ENCODE measurements around the gene SLC22A3. TPM values are rescaled to one million over a fixed set of nuclear protein-coding genes. Genes with fewer than 3 reads are reported as not detected.
A peak's percentile ranks its signal among the peaks of the same experiment; 100 is the strongest.

The SLC22A3 gene
- total and polyA plus RNA-seq, 2 of the 13 experiments (the other 11 are each of a cell fraction or from before 2014, with no cell fraction given), result 12.0 to 31.5 TPM

DNA sequence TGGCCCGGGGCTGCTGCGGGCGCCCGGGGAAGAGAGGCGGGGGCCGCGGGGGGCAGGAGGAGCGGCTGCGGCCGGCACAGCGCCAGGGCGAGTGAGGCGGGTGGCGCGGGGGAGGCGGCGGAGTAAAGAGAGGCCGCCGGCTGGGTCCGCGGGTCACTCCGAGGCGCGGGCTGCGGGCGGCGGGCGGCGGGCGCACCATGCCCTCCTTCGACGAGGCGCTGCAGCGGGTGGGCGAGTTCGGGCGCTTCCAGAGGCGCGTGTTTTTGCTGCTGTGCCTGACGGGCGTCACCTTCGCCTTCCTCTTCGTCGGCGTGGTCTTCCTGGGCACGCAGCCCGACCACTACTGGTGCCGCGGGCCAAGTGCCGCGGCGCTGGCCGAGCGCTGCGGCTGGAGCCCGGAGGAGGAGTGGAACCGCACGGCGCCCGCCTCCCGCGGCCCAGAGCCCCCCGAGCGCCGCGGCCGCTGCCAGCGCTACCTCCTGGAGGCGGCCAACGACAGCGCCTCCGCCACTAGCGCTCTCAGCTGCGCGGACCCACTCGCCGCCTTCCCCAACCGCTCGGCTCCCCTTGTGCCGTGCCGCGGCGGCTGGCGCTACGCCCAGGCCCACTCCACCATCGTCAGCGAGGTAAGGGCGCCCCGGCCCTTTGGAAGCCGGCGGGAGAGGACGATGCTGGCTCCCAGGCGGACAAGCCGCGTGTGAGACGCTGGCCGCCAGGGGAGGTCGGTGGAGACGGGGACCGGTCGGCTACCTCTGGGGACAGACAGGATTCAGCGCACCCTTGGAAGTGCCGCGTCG is at the start of gene SLC22A3 (continued):
- TF ChIP-seq GPN1 (CRISPR knock-in tag; IDR thresholded peaks at IDR 0.05; ENCODE audit: borderline replicate concordance) (no peak), MED1 (CRISPR knock-in tag; IDR thresholded peaks at IDR 0.05) (no peak), STAG1 (CRISPR knock-in tag; IDR thresholded peaks at IDR 0.05) (0 out of 2 replicates have a peak, but pooled peaks have one; percentile 15), ZNF382 (CRISPR knock-in tag; IDR thresholded peaks at IDR 0.05; ENCODE audit: borderline replicate concordance) (no peak), UBTF (CRISPR knock-in tag; IDR thresholded peaks at IDR 0.05) (peak; percentile 96), TBP (CRISPR knock-in tag; IDR thresholded peaks at IDR 0.05) (no peak), ZNF383 (CRISPR knock-in tag; IDR thresholded peaks at IDR 0.05; ENCODE audit: borderline replicate concordance) (no peak), YEATS4 (CRISPR knock-in tag; IDR thresholded peaks at IDR 0.05; ENCODE audit: borderline replicate concordance) (peak; percentile 80; the same call in 1 of the 2 replicates), ZSCAN30 (CRISPR knock-in tag; IDR thresholded peaks at IDR 0.05) (no peak), ATRX (CRISPR knock-in tag; IDR thresholded peaks at IDR 0.05; ENCODE audit: borderline replicate concordance) (no peak), DR1 (CRISPR knock-in tag; IDR thresholded peaks at IDR 0.05) (no peak), PHF20 (CRISPR knock-in tag; IDR thresholded peaks at IDR 0.05) (peak; percentile 69), HIVEP1 (CRISPR knock-in tag; IDR thresholded peaks at IDR 0.05) (no peak), NBN (conservative IDR thresholded peaks at IDR 0.05) (no peak), ZMAT5 (CRISPR knock-in tag; IDR thresholded peaks at IDR 0.05; ENCODE audit: borderline replicate concordance, low read depth) (no peak), MLLT10 (CRISPR knock-in tag; IDR thresholded peaks at IDR 0.05) (no peak), CENPT (CRISPR knock-in tag; IDR thresholded peaks at IDR 0.05; ENCODE audit: low read depth) (no peak), FOXA1 (IDR thresholded peaks at IDR 0.05) (no peak), FOXA1 (CRISPR knock-in tag; IDR thresholded peaks at IDR 0.05) (no peak), RORA (CRISPR knock-in tag; IDR thresholded peaks at IDR 0.05) (no peak)
- TF ChIP-seq, protein P1, sequence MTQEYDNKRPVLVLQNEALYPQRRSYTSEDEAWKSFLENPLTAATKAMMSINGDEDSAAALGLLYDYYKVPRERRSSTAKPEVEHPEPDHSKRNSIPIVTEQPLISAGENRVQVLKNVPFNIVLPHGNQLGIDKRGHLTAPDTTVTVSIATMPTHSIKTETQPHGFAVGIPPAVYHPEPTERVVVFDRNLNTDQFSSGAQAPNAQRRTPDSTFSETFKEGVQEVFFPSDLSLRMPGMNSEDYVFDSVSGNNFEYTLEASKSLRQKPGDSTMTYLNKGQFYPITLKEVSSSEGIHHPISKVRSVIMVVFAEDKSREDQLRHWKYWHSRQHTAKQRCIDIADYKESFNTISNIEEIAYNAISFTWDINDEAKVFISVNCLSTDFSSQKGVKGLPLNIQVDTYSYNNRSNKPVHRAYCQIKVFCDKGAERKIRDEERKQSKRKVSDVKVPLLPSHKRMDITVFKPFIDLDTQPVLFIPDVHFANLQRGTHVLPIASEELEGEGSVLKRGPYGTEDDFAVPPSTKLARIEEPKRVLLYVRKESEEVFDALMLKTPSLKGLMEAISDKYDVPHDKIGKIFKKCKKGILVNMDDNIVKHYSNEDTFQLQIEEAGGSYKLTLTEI (CRISPR knock-in tag; conservative IDR thresholded peaks at IDR 0.05), result no peak
- TF ChIP-seq, protein P2, sequence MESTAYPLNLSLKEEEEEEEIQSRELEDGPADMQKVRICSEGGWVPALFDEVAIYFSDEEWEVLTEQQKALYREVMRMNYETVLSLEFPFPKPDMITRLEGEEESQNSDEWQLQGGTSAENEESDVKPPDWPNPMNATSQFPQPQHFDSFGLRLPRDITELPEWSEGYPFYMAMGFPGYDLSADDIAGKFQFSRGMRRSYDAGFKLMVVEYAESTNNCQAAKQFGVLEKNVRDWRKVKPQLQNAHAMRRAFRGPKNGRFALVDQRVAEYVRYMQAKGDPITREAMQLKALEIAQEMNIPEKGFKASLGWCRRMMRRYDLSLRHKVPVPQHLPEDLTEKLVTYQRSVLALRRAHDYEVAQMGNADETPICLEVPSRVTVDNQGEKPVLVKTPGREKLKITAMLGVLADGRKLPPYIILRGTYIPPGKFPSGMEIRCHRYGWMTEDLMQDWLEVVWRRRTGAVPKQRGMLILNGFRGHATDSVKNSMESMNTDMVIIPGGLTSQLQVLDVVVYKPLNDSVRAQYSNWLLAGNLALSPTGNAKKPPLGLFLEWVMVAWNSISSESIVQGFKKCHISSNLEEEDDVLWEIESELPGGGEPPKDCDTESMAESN (CRISPR knock-in tag; conservative IDR thresholded peaks at IDR 0.05), result no peak
- TF ChIP-seq, protein P3, sequence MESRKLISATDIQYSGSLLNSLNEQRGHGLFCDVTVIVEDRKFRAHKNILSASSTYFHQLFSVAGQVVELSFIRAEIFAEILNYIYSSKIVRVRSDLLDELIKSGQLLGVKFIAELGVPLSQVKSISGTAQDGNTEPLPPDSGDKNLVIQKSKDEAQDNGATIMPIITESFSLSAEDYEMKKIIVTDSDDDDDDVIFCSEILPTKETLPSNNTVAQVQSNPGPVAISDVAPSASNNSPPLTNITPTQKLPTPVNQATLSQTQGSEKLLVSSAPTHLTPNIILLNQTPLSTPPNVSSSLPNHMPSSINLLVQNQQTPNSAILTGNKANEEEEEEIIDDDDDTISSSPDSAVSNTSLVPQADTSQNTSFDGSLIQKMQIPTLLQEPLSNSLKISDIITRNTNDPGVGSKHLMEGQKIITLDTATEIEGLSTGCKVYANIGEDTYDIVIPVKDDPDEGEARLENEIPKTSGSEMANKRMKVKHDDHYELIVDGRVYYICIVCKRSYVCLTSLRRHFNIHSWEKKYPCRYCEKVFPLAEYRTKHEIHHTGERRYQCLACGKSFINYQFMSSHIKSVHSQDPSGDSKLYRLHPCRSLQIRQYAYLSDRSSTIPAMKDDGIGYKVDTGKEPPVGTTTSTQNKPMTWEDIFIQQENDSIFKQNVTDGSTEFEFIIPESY (CRISPR knock-in tag; IDR thresholded peaks at IDR 0.05), result no peak

Data from HepG2 (cell line).